GM19239 (cell line): ENCODE data around the gene NUP50.

ENCODE experiments used
- DNase-seq: peaks from one replicate; pipeline ENCODE4 v3.0.0; 2011; ENCODE audit warnings: low spot score; ENCODE audit not compliant: insufficient read length
- FAIRE-seq: peaks from 2 replicates; lab custom pipeline; 2011; peaks lifted over from hg19 to GRCh38; lab: Jason Lieb, UNC

The NUP50 gene

DNA sequence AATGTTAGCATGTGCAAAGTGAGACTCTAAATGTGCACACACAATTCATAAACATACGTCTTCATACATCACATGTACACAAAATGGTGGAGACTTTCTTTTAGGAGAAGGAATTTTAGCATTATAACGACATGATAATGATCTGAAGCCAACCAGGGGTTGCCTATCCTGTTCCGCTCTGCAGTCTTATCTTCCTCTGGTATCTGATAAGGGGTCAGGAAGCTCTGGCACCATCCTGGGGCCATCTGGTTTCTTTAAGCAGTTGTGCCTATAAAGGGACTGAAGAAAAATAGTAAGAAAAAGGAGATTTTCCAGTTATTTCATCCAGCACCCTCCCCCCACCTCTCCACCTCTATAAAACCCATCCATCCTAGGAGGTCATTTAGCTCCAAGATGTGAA is 5.8 kb upstream of the NUP50 start:
- DNase-seq (no peak), FAIRE-seq (no peak)

DNA sequence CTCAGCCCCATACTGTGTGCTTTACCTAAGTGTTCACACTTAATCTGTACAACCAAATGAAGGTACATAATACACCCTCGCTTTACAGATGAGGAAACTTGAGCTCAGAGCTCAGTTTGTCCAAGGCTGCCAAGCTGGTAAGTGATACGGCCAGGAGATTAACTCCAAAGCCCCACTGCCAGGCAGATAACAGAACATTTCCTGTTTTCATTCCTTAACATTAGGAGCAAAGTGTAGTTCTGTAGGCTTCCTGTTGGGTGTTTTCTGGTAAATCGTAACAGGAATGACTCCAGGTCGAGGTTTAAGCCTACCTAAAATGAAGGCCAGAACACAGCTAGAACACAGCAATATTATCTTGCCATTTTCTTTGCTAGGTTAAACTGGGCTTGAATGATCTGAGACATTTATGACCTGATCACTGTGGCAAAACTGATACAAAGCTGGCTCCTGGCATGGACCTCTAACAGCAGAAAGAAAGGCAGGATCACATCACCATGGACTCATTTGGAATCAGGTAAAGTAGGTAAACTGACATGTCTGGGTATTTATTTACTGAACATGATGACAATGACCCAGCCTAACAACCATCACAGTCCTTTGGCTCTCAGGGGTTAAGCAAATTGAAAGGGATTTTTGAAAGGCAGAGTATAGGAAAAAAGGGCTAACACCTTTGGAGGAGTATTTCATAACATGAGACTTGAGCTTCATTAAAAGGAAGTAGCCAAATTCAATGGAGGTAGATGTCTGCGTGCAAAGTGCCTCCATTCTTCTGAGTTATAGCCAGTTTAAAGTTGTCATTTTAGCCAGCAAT is 3.9 kb upstream of the NUP50 start:
- no peak for FAIRE-seq

DNA sequence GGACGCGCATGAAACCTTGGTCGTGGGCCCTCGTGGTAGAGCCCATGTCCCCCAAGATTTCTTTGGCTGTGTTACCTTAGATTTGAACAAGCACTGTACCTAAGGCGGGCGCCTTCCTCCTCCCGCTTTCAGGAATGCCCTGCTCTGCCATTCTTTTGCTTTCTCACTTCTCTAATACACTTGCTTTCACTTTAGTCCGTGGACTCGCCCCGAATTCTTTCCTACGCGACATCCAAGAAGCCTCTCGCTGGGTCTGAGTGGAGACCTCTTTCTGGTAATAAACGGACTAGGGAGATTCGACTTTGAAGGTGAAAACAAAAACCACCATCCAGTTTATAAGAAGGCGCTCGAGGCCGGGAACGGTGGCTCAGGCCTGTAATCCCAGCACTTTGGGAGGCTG is 1.2 kb upstream of the NUP50 start:
- DNase-seq: no peak
- FAIRE-seq: no peak

More for the DNA sequence above, 3.9 kb upstream of the NUP50 start:
- no peak for DNase-seq

DNA sequence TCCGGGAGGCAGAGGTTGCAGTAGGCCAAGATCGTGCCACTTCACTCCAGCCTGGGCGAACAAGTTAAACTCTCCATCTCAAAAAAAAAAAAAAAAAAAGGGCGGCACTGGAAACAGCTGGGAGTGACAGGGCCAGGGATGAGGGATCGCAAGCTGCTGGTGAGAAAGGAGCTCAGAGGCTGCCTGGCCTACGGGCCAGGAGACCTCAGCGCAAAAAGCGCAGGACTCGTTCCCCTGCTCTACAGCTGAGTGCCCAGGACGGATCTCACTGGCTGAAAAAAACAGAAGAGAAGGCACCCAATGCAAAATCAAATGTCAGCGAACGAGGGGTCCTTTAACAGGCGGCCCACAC is 650 bp upstream of the NUP50 start:
- DNase-seq (no peak), FAIRE-seq (no peak)

DNA sequence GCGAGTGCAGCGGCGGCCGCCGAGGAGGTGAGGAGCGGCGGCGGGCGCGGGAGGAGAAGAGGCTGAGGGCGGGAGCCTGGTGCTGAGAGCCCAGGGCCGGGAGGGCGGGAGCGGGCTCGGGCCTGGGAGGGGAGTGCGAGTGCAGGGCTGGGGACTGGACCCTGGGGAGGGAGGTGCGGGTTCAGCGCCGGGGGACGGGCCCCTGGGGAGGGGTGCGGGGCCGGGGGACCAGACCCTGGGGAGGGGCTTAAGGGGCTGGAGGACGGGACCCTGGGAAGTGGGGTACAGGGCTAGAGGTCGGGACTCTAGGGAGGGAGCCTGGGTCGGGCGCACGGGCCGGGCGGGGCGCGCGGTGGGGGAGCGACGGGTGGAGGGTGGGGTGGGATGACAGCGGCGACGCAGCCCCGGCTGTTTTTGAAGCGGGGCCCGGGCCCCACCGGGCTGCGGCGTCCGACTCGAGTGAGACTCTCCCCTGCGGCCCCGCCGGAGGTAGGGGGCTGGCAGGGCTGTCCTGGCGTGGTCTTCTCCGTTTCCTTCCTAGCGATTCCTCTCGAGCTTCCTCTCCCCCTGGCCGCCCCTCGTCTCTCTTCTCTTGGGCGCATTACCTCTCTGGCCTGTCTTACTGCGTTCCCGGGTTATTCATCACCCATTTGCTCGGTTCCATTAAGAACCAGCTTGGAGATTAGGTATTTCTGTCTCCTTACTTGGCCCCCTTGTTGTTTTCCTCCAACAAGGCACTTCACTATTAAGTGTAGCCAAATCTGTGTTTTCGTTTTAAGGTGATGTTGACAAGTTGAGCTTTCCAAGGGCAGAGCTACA is 754 bp downstream of the NUP50 start:
- peak; percentile 71 for FAIRE-seq

DNA sequence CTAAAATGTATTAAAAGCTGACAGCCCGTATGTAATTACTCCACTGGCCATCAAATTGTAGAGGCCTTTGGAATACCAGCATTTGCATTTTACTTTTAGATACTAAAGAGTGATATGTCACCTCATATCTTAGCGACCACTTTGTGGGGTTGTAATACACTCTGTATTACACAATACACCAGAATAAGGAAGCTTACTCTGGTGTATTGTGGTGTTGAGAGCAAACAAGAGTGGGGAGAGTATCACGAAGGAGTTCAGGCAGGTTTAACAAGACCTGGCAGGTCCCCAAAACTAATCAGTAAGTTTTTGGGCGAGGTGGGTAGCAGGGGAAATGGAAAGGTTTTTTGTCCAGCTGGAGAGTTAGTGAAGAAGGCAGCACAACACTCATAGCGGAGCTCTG is 3.2 kb downstream of the NUP50 start:
- FAIRE-seq (no peak), DNase-seq (no peak)

More for the DNA sequence above, 754 bp downstream of the NUP50 start:
- DNase-seq: peak; percentile 30

DNA sequence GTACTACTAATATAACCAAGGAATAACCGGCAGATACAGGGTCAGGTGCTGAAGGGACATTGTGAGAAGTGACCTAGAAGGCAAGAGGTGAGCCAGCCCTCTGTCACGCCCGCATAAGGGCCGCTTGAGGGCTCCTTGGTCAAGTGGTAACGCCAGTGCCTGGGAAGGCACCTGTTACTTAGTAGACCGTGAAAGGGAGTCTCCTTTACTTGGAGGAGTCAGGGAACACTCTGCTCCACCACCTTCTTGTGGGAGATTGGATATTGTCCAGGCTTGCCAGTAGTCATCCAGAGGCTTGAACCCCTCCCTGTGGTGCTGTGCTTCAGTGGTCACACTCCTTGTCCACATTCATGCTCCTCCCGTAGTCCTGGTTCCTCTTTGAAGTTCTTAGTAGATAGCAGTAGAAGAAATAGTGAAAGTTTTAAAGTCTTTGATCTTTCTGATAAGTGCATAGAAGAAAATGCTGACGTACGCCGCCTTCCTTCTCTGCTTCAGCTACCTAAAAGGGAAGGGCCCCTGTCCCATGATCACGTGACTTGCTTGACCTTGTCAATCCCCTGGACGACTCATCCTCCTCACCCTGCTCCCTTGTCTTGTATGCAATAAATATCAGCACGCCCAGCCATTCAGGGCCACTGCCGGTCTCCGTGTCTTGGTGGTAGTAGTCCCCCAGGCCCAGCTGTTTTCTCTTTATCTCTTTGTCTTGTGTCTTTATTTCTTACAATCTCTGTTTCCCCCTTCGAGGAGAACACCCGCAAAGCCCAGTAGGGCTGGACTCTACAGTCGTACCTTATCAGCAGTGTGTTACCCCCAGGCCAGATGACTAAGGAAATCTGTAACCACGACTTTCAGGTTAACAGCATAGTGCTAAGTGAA is 6.1 kb downstream of the NUP50 start:
- FAIRE-seq (no peak), DNase-seq (no peak)

DNA sequence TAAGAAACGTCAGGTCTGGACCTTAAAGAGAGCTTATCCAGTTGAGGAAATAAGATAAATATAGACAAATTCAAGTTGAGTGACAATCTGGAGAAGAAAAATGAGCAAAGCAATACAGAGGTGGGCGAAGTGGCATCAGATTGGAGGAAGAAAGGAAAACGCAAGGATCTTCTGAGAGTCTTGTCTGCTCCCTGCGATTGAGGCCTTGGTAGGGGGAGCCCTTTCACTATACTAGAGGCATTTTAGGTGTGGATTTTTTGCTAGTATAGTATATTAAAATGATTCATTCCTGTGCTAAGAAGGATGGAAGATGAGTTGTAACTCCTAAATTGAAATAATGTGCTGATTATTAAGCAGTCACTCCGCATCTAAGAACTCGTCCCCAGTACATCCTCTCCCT is 8.1 kb downstream of the NUP50 start:
- DNase-seq (no peak), FAIRE-seq (no peak)

DNA sequence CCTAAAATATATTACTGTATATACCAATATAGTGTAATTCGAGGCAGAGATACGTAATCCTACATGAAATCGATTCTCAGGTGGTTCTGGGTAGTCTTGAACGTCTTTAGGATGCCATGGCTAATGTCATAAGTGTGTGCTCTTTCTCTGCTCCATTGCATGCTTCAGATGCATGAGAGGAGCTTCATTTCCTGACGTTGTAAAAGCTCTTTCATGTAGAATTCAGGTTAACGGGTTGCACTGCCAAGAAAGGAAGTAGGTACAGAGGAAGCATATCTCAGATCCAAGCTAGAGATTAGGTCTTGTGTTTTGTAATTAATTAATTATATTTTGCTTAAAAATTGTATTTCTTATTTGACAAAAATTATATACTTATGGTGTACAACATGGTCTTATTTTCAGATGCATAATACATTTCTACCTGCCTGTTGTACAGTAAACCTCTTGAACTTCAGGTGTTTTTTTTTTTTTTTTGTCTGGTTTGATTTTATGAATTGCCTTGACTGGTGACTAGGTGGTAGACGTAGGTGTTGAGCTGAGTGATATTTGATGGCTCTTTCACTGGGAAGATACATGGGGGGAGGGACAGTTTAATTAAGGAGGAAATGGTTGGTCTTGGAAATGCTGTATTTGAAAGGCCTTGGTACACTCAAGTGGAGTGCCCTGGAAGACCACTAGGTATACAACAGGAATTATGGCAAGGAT is 9.3 kb downstream of the NUP50 start:
- DNase-seq (no peak), FAIRE-seq (no peak)

DNA sequence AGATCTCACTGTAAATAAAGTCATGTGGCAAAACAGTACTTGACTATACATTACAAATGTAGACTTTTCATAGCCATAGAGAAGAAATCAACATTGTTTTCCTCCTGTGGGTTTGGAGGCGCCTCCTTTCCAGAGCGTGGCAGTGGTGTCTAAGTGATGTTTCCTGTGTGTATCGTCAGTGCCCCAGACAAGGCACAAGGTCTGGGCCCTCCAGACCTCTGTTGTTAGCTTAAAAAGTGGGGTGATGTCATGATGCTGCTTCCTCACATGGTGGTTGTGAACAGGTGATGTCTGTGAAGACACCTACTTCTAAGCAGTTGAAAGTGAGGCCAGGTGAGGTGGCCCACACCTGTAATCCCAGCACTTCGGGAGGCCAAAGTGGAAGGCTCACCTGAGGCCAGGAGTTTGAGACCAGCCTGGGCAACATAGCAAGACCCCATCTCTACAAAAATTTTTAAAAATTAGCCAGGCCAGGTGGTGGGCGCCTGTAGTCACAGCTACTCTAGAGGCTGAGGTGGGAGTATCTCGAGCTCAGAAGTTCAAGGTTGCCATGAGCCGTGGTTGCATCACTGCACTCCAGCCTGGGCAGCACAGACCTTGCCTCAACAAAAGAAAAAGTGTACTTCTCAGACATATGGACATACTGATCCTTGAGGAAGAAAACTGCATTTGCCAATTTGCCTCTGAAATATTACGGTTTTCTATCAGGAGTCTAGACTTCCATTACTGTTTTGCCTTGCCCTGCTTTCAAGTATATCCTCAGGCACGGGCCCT is 15.7 kb downstream of the NUP50 start:
- no peak for FAIRE-seq
- no peak for DNase-seq

DNA sequence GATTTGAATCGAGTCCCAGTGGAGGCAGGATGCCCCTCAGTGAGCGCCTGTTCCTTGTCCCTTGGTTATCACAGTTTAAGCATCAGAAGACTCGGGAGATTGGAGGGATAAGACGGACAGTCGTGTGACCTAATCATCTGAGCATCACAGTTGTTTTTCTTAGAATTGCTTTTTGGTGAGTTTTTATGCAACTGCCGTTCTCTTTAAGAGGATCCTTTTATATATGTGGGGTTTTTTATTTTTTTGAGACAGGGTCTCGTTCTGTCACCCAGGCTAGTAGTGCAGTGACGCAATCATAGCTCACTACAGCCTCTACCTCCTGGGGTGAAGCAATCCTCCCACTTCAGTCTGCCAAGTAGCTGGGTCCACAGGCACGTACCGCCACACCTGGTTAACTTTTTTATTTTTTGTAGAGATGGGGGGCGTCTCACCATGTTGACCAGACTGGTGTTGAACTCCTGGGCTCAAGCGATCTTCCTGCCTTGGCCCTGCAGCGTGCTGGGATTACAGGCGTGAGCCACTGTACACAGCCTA is 16.5 kb downstream of the NUP50 start:
- no peak for DNase-seq
- FAIRE-seq: no peak

DNA sequence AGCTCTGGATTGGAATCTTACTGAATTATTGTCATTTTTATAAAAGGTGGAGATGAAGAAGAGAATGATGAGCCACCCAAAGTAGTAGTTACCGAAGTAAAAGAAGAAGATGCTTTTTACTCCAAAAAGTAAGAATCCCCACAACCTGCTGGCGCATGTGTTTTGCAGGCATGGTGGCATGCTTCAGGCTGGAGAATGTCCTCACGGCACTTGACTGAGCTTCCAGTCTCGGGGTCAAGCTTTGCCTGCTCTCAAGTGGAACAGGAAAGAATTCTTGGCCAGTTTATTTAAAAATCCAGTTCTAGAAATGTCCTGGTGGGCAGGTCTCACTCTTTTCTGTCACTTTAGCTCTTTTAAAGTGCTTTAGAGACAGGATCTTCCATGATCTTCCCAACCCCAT is 17.5 kb downstream of the NUP50 start:
- FAIRE-seq (peak; percentile 4), DNase-seq (no peak)

DNA sequence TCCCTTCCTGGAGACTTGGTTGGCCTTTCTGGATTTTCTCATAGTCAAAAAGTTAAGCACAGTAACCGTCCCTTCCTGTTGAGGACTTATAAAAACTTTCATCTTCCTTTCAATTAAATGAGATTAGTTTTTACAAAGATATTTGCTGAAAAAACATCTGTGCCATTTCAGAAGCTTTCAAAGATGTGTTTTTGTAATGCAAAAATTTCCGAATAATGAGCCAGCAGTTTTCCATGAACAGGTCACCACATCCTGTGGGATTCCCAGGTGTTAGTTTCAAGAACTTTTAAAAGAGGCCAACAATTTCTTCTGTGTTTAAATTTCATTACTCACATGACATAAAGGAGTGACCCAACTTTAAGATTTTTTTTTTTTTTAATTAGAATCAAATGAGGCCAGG is 18.0 kb downstream of the NUP50 start:
- DNase-seq (no peak), FAIRE-seq (no peak)

DNA sequence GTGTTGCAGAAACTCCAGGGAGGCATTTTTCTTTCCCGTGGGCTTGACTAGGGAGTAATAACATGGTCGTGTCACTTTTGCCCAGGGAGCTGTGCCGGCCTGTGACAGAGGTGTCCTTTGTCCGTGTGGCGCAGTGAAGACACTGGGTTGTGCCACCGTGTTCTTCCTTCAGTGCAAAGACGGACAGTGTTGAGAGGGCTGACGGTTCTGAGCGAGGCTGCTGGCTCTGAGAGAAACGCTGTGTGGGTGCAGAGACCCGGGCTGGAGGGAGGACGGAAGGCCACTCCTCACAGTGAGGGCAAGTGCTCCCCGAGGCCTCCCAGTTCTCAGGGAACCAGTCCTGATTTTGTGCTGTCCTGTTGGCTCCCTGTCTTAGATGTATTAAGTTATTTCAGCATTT is 20.2 kb downstream of the NUP50 start:
- no peak for FAIRE-seq
- no peak for DNase-seq

DNA sequence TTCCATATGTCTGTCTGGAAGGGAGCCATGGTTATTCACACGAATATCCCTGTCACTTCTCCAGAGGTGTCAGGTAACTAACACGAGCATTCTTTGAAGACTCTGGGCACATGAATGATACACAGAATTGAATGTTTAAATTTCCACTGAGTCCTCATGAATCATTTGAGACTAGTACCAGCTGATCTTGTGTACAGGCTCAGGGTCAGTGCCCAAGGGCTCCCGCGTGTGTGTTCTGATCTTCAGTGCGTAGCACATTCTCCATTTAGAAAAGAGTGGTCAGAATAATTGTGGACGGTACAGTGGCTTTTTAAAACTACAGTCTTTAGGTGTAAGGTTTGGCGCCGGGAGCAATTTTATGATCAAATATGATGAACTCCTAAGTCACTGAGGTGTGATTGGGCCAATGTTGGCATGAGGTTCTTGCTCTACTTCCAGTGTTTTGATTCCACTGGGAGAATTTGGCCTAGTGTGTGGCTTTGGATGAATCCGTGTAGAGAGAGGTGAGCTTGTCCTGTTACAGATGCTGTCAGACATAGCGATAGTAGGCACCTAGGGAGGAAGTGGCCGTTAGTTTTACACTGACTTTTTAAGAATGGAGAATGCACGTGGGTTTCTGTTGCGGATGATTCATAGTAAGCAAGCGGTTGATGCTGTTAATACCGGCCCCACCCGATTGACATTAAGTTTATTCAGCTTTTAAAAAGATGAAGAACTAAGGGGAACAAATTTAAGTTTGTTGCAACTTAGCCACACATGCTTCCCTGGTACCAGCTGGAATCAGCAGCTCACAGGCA is 22.2 kb downstream of the NUP50 start:
- FAIRE-seq (no peak), DNase-seq (no peak)

DNA sequence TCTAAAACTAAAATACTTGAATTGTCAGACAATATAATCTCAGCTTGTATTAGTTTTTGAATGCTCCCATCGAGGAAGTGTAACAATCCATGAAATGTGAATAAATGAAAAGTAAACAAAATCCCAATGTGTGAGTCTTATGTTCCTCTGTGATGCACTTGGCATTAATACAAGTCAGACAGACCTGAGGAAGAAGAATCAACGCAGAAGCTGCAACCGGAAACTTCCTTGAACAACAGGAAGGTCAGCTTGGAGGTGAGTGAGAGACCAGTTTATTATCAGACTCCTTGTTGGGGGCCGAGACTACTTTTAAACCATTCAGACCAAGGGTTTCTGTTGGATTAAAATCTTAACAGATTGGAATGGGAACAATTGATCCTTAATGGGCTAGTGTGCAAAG is 24.2 kb downstream of the NUP50 start:
- DNase-seq: no peak
- FAIRE-seq: no peak

DNA sequence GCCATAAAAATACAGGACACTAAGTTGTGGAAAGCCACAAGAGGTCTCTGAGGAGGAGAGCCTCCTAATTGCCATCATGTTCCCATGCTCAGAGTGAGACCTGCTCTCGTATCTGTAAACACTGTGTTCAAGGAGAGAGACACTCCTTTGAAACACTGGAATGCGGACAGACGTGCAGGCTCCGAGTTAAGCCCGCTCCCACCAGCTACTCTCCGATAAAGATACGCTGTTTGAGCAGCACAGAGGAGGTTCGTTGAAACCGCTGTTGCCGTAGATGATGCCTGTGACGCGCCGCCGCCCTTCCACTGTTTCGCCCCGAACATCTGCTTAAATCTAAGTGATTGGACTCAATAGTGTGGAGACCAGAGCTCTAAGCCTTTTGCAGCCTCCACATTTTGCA is 25.1 kb downstream of the NUP50 start:
- DNase-seq (no peak), FAIRE-seq (no peak)

DNA sequence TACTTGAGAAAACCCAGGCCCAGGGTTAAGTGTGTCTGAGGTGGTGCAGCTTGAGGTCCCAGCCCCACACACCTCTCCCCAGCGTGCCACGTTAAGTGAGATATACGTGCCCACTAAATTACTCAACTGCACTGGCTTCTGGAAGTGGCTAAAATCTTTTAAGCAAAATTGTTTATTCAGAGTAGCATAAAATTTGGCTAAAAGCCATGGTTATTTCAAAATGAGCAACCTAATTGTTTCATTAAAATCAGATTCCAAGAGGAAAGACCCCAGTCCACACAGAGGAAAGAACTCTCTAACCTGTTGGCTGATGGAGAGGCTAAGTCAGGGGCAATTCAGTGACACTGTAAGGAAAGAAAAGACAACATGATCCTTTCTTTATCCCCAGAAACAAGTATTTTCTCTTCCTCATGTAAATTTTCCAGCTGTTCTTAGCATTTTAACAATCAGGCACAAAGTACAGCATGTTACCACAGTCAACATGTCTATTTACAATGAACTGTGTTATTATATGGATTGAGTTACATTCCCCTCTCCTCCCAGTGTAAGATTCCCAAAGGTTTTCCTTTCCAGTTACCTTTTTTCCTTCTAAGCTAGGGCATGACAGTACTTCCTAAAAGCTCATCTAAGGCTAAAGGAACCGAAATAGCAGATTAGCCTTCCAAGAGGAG is 26.6 kb downstream of the NUP50 start:
- no peak for FAIRE-seq
- DNase-seq: no peak
